ENCODE measurements around the gene TPX2.

TPX2 gene

GRCh38 chr20:31835554-31835953, 96.5 kb downstream of the TPX2 start:
- TF ChIP-seq CTCF (IDR thresholded peaks at IDR 0.05; ENCODE audit: insufficient read depth, low read length, poor library complexity, severe bottlenecking), result no peak
- TF ChIP-seq EZH2phosphoT487 (conservative IDR thresholded peaks at IDR 0.05; ENCODE audit: low read length), result no peak
- Histone ChIP-seq H4K20me1 (ENCODE audit: low read depth, low read length) (no peaks in the 10 kb centered on the region), H3F3A (ENCODE audit: insufficient read depth) (no peaks in the 10 kb centered on the region), H3K36me3 (ENCODE audit: low read length) (no peaks in the 10 kb centered on the region), H3K4me3 (ENCODE audit: insufficient read depth, low read length, poor library complexity, severe bottlenecking) (no peak overlapping the region), H3K79me2 (ENCODE audit: insufficient read depth, low read length) (no peaks in the 10 kb centered on the region), H3K4me2 (ENCODE audit: low read depth, low read length, poor library complexity, severe bottlenecking) (no peak overlapping the region), H3K27ac (ENCODE audit: low read depth, low read length) (no peak overlapping the region), H3K9ac (ENCODE audit: low read length) (no peak overlapping the region), H3K27me3 (ENCODE audit: low read length) (no peaks in the 10 kb centered on the region), H2AFZ (ENCODE audit: low read depth, low read length, severe bottlenecking) (no peak overlapping the region), H3K9me3 (ENCODE audit: insufficient read depth, low read length) (no peaks in the 10 kb centered on the region), H3K9me2 (replicated peaks; ENCODE audit: insufficient read depth, low read length) (no peaks in the 10 kb centered on the region)

DNA sequence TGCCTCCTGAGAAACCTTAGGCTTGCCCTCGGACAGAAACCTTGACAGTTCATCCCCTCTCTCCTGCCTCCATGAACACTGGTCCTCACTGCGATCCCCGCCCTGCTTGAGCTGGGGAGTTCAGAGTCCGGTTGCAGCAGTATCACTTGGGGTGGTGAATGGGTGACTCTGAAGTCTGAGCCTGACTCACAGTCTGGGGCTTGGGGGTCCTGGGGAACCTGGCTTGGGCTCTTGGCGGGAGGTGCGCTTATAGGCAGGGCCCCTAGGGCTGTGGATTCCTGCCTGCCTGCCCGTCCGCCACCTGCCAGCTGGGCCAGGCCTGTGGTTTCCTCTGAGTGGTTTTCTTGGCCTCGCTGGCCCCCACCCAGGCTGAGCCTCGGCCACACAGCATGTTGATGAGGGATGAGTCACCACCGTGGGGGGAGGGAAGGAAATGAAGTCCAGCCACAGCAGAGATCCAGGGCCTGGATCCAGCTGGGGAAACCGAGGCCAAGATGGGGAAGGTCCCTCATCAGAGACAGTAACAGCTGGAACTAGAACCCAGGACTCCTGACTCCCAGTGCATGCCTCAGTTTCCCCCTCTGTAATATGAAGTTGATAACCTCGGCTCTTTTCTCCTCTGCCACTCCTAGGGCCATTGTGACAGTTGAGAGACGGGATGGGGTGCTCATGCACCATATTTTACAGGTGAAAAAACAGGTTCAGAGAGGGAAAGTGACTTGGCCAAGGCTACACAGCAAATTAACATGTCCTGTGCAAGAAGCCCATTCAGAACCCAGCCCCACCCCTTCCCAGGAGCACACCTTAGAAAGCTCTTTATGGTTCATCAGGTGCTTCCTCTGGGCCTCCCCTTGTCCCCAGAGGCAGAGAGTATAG, 97.1 kb downstream of the TPX2 start:
- Histone ChIP-seq H3K36me3 (ENCODE audit: low read length) (no peaks in the 10 kb centered on the region), H3K4me2 (ENCODE audit: low read depth, low read length, poor library complexity, severe bottlenecking) (no peak overlapping the region), H3K27ac (ENCODE audit: low read depth, low read length) (no peak overlapping the region)

DNA sequence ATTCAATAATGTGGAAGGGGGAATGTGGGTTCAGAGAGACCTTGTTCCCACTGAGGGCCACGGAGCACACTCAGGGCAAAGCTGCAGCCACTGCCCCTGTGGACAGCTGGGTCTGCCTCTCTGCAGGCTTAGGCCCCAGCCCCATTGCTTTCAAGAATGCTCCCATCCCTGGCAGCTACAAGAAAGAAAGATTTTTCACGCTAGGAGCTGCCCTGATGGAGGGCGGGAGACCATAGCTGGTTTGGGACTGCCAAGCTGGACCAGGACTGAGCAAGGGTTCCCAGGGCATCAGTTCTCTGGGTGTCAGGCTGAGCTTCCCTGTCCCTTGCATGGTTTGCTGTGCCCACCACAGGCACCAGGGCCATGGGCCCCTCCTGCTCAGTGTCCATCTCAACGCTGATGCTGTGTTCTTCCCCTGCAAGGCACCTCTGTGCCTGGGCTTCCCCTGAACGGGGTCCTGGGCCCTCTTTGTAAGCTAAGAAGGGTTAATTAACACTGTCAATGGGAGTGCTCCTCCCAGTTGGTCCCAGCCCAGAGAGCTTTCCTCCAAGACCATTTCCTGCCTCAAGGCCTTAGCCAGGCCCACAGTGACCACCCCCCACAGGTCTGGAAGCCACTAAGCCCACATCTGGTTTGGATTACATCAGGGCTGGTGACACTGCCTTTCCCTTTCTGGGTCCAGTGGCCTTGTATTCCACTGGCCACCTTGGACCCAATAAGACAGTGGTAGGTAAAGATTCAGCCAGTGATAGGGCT, 97.9 kb downstream of the TPX2 start:
- Histone ChIP-seq H3K9me2 (replicated peaks; ENCODE audit: insufficient read depth, low read length) (no peaks in the 10 kb centered on the region), H2AFZ (ENCODE audit: low read depth, low read length, severe bottlenecking) (no peak overlapping the region), H3F3A (ENCODE audit: insufficient read depth) (no peaks in the 10 kb centered on the region), H3K27me3 (ENCODE audit: low read length) (no peaks in the 10 kb centered on the region), H3K9ac (ENCODE audit: low read length) (no peak overlapping the region), H4K20me1 (ENCODE audit: low read depth, low read length) (no peaks in the 10 kb centered on the region), H3K4me3 (ENCODE audit: insufficient read depth, low read length, poor library complexity, severe bottlenecking) (no peak overlapping the region), H3K79me2 (ENCODE audit: insufficient read depth, low read length) (no peaks in the 10 kb centered on the region), H3K9me3 (ENCODE audit: insufficient read depth, low read length) (no peaks in the 10 kb centered on the region), H3K4me2 (ENCODE audit: low read depth, low read length, poor library complexity, severe bottlenecking) (no peak overlapping the region), H3K27ac (ENCODE audit: low read depth, low read length) (no peak overlapping the region), H3K36me3 (ENCODE audit: low read length) (no peaks in the 10 kb centered on the region)
- TF ChIP-seq EZH2phosphoT487 (conservative IDR thresholded peaks at IDR 0.05; ENCODE audit: low read length) (no peak), CTCF (IDR thresholded peaks at IDR 0.05; ENCODE audit: insufficient read depth, low read length, poor library complexity, severe bottlenecking) (no peak)

More for the DNA sequence above, 97.1 kb downstream of the TPX2 start:
- H3K4me3 ChIP-seq (ENCODE audit: insufficient read depth, low read length, poor library complexity, severe bottlenecking), result no peak overlapping the region
- H3K9me3 ChIP-seq (ENCODE audit: insufficient read depth, low read length), result no peaks in the 10 kb centered on the region
- H3K9me2 ChIP-seq (replicated peaks; ENCODE audit: insufficient read depth, low read length), result no peaks in the 10 kb centered on the region
- no peaks in the 10 kb centered on the region for H3F3A ChIP-seq (ENCODE audit: insufficient read depth)
- no peak overlapping the region for H2AFZ ChIP-seq (ENCODE audit: low read depth, low read length, severe bottlenecking)
- H4K20me1 ChIP-seq (ENCODE audit: low read depth, low read length), result no peaks in the 10 kb centered on the region
- H3K79me2 ChIP-seq (ENCODE audit: insufficient read depth, low read length), result no peaks in the 10 kb centered on the region
- no peaks in the 10 kb centered on the region for H3K27me3 ChIP-seq (ENCODE audit: low read length)
- no peak for TF ChIP-seq EZH2phosphoT487 (conservative IDR thresholded peaks at IDR 0.05; ENCODE audit: low read length)
- TF ChIP-seq CTCF (IDR thresholded peaks at IDR 0.05; ENCODE audit: insufficient read depth, low read length, poor library complexity, severe bottlenecking), result no peak
- H3K9ac ChIP-seq (ENCODE audit: low read length), result no peak overlapping the region
